Activated effector memory CD4-positive, alpha-beta T cell treated with Interleukin-2 at 50 U/mL for 16 hours (primary cell): ENCODE data around the gene CFAP45.
A peak's percentile ranks its signal among the peaks of the same experiment; 100 is the strongest.
"Not testable (repeated sequence)": the region's sequence is repeated elsewhere in the genome, so short reads cannot be mapped to it uniquely, and the experiment has no call there.

Experiments
- DNase-seq: peaks from one replicate; pipeline ENCODE4 v3.0.0-alpha.2; 2020

CFAP45 gene

GRCh38 chr1:159904036-159904435 is 4.1 kb upstream of the CFAP45 start:
- DNase-seq = not testable (repeated sequence)

DNA sequence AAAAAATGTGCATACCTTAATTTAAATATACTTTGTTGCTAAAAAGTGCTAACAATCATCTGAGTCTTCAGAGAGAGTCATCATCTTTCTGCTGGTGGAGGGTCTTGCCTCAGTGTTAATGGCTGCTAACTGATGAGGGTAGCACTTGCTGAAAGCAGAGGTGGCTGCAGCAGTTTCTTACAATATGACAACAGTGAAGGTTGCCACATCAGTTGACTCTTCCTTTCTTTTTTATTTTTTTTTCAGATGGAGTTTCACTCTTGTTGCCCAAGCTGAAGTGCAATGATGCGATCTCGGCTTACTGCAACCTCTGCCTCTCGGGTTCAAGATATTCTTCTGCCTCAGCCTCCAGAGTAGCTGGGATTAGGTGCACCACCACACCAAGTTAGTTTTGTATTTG is 2.6 kb upstream of the CFAP45 start:
- no peak for DNase-seq

DNA sequence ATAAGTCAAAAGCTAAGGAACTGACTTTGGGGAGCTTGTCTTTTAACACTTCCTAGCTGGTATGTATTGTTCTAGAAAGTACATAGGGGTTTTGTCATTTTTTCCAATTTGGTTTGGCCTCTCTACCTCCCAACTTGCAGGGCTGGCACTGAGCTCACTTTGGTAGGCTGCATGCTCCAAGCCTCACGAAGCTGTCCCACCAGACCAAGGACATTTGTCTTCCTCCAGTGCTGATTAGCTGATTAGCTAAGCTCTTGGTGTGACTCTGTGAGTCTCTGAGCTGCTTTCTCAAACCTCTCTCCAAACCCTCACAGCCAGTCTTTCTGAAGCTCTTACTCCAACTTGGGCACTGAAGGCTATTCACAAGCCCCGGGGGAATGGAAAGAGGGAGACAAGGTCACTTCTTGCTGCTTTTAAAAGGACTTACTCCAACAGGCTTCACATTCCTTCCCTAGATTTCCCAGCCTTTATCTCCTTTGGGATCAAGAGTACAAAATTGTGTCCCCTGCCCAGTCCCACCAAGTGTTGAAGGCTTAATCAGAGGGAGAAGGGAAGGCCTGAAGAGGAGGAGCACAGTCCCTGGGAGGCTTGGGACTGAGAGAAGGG is 893 bp upstream of the CFAP45 start:
- no peak for DNase-seq

- DNase-seq = not testable (repeated sequence)
These were observed 331 bp downstream of the CFAP45 start for GRCh38 chr1:159899634-159900033.

DNA sequence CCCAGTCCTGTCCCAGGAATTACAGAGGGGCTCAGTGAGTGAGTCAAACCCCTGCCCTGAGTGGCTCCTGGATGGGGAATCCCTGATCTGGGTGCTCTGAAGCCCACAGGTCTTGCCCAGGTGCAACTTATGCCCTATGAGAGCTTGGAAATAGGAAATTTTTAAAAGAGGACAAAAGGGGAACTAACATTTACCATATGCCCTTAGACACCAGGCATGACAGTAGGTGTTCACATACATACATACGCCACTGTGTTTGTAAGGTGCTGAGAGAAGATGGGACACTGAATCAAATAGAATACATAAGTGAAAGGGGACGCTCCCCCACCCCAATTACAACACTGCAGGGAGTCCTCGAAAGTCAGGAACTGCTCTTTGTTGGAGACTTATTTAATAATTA is 1.4 kb downstream of the CFAP45 start:
- no peak for DNase-seq

DNA sequence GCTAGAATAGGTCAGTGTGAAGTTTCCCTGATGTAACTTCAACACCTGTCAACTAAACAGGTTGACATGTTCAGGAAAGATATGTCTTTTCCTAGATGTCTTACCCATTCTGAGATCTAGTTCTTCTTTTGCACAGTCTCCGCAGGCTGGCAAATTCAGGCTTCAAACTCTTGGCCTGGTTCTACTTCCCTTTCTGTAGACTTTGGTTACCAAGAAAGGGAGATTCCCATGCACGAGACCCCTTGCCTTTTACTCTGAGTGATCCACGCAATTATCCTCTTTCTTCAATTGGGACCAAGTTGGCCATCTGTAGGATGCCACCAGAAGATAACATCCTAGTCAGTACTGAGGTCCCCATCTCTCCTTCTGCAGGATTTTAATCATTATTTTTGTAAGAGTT is 2.0 kb downstream of the CFAP45 start:
- no peak for DNase-seq

DNA sequence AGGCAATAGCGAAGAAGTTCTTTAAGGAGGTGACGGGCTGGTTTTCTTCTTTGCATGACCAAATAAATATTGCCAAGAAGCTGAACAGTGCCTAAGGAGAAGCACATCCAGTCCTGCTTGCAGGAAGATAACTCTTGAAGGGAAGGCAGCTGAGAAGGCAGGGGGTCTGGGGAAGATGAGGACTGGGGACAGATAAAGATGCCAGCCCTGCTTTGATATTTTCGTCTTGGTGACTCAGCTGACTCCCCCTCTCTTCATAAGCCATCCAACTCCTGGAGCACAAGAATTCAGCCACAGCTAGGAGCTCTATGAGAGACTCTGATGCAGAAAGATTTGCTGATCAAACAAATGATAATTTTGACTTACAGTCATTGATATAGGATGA is 3.4 kb downstream of the CFAP45 start:
- DNase-seq = no peak

GRCh38 chr1:159895836-159896545 is 4.0 kb downstream of the CFAP45 start:
- DNase-seq = no peak

GRCh38 chr1:159895286-159895685 is 4.7 kb downstream of the CFAP45 start:
- no peak for DNase-seq

GRCh38 chr1:159892944-159893343 is 7.0 kb downstream of the CFAP45 start:
- no peak for DNase-seq

GRCh38 chr1:159891275-159892157 is 8.4 kb downstream of the CFAP45 start:
- DNase-seq = peak; percentile 61

- no peak for DNase-seq
These were observed 9.6 kb downstream of the CFAP45 start for GRCh38 chr1:159890390-159890789.

- DNase-seq = no peak
These were observed 10.1 kb downstream of the CFAP45 start for GRCh38 chr1:159889821-159890252.

DNA sequence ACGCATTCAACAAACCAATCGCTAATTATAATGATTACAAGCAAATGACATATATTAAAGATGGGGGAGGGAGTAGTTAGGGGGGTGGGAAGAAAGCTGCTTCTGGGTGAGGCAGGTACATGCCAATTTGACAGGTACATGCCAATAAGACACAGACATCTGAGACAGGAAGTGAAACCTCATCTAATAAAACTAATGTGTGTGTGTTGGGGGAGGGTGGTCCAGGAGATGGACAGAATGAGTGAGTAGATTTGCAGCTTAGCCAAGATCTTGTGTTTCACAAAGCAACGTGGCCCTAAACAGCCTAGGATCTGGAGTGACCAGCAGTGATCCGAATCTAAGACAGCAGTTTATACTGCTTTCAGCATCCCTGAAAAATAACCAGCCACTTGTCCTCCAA is 10.8 kb downstream of the CFAP45 start:
- no peak for DNase-seq

- DNase-seq = no peak
These were observed 15.7 kb downstream of the CFAP45 start for GRCh38 chr1:159884296-159884695.

DNA sequence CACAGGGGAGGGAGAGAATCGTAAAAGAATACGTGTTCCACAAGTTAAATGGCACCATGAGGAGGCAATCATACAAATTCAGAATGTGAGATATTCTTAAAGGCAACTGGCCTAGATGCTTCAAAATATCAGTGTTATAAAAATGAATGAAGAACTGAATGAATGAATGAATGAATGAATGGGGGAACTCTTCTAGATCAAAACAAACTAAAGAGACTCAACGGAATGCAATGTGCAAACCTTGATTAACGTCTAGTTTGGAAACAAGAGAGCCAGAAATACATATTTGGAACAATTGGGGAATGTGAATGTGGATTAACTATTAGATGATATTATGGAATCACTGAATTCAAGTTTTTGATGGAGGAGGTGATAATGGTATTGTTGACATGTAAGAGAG is 16.8 kb downstream of the CFAP45 start:
- DNase-seq = no peak

DNA sequence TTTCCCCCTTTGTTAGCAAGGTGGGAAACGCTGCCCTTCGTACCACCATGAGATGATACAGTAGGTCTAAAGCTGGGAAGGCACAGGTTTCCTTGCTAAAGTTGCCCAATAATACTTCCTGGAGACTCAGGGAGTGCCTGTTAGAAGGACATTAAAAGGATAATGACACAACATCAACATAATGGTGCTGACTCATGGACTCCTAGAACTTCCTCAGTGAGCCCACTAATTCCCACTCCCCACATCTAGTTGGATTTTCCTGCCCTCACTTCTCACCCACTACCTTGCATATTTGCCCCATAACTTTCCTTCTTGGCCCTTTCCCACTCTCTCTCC is 17.5 kb downstream of the CFAP45 start:
- no peak for DNase-seq

DNA sequence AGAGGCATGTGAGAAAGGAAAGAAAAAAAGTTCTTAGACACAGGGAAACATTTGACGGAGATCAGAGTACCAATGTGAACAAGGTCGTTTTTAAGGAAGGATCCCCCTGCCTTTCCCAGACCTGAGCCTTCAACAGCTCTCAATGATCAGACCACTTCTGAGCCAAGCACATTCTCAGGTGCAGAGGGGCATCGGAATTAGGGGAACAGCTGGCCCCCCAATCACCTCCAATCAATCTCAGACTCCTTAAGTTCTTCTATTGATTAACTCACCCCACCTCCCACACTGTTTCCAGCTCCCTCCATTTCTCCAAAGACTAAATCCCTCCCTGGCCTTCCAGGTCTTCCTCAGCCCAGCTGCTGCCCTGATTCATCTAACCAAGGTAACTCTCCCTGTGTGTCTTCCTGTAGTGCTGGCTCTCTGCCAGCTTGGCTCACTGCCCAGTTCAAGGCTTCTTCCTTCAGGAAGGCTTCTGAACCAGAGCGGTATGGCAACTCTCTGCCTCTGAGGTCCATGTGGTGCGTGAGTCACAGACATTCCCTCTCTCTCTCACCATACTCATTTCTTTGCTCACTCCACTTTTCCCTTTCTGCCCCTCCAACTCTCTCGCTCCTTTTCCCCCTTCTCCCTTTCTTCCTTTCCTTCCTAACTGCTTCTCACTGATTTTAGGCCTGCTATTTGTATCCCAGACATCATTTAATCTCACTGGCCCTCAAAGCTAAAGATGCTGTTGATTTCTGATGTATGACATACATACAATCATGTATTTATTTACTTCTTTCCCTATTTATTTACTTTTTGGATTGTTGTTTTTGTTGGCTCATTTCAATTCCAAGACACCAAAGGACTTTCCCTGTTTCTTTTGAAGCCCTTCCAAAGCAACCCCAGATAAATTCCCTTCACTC is 18.1 kb downstream of the CFAP45 start:
- DNase-seq = peak; percentile 28

- no peak for DNase-seq
These were observed 19.5 kb downstream of the CFAP45 start for GRCh38 chr1:159880430-159880829.

GRCh38 chr1:159879977-159880376 is 20.0 kb downstream of the CFAP45 start:
- DNase-seq = no peak

GRCh38 chr1:159879136-159879535 is 20.8 kb downstream of the CFAP45 start:
- DNase-seq = no peak

- DNase-seq = no peak
These were observed 22.1 kb downstream of the CFAP45 start for GRCh38 chr1:159877695-159878444.
